ENCODE measurements around the gene DICER1.

The DICER1 gene

GRCh38 chr14:95040708-95041476 lies 116.4 kb downstream of the DICER1 start:
- no peak for DNase-seq (ENCODE audit: insufficient read length, low spot score)
- no peak for FAIRE-seq
- TF ChIP-seq POLR2A (IDR thresholded peaks at IDR 0.05; ENCODE audit: low read depth, low read length): no peak

- FAIRE-seq: no peak
- no peak for DNase-seq (ENCODE audit: insufficient read length, low spot score)
- no peak for TF ChIP-seq POLR2A (IDR thresholded peaks at IDR 0.05; ENCODE audit: low read depth, low read length)
These were observed 117.4 kb downstream of the DICER1 start for GRCh38 chr14:95039993-95040348.

- TF ChIP-seq POLR2A (IDR thresholded peaks at IDR 0.05; ENCODE audit: low read depth, low read length): no peak
- no peak for FAIRE-seq
These were observed 117.9 kb downstream of the DICER1 start for GRCh38 chr14:95039259-95039992.

GRCh38 chr14:95038521-95039250 lies 118.6 kb downstream of the DICER1 start:
- no peak for TF ChIP-seq POLR2A (IDR thresholded peaks at IDR 0.05; ENCODE audit: low read depth, low read length)
- no peak for FAIRE-seq
- no peak for DNase-seq (ENCODE audit: insufficient read length, low spot score)

More at GRCh38 chr14:95039259-95039992, 117.9 kb downstream of the DICER1 start:
- DNase-seq (ENCODE audit: insufficient read length, low spot score): no peak

DNA sequence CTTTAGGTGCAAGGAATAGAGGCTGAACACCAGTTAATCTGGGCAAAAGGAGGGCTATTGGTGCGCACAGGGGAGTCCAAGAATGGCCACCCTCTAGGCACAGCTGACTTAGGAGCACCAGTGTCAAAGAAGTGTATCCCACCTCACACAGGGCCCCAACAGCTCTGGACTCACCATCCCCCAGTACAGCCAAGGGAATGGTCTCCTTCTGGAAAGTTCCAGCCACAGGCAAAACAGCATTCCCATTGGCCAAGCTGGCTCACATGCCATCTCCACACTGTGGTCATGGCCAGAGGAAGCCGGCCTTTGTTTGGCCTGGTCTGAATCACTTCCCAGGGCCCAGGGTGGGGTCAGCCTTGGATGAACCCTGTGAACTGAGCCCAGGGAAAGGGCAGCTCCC lies 120.1 kb downstream of the DICER1 start:
- no peak for TF ChIP-seq POLR2A (IDR thresholded peaks at IDR 0.05; ENCODE audit: low read depth, low read length)
- FAIRE-seq: no peak
- no peak for DNase-seq (ENCODE audit: insufficient read length, low spot score)
